Measurements from ENCODE around the gene DNLZ. TPM values are rescaled to one million over a fixed set of nuclear protein-coding genes. Genes with fewer than 3 reads are reported as not detected.
A peak's percentile ranks its signal among the peaks of the same experiment; 100 is the strongest.

DNLZ gene
- total and polyA plus RNA-seq, 9 of the 15 experiments (the other 6 are each of a cell fraction or from before 2014, with no cell fraction given), result 0.17 to 44.6 (median 3.4) TPM

- TF ChIP-seq NR2C1 (IDR thresholded peaks at IDR 0.05) (peak; percentile 36; the same call in 1 of the 2 replicates), NR2C1 (tag; IDR thresholded peaks at IDR 0.05) (peak; percentile 38; the same call in 1 of the 2 replicates), CBX1 (IDR thresholded peaks at IDR 0.05; ENCODE audit: low read depth) (peak; percentile 24; the same call in 1 of the 2 replicates), POLR2AphosphoS5 (IDR thresholded peaks at IDR 0.05; ENCODE audit: control insufficient read depth, insufficient read depth, low read depth, low read length) (0 out of 2 replicates have a peak, but pooled peaks have one; percentile 15), GABPA (tag; conservative IDR thresholded peaks at IDR 0.05; ENCODE audit: low read depth) (peak; percentile 79), E2F8 (IDR thresholded peaks at IDR 0.05; ENCODE audit: low read depth, partially characterized antibody) (peak; percentile 51), POLR2G (IDR thresholded peaks at IDR 0.05; ENCODE audit: low read depth, low read length) (peak; percentile 93), ZNF764 (CRISPR knock-in tag; IDR thresholded peaks at IDR 0.05; ENCODE audit: low read depth) (no peak), ELF1 (tag; IDR thresholded peaks at IDR 0.05) (peak; percentile 83), ERF (CRISPR knock-in tag; IDR thresholded peaks at IDR 0.05) (peak; percentile 55; the same call in 1 of the 2 replicates), SIN3A (IDR thresholded peaks at IDR 0.05; ENCODE audit: borderline replicate concordance in 2 of 2, control insufficient read depth in 1 of 2, low read depth in 2 of 2, low read length in 2 of 2) (peak; percentile 5 to 73; a peak in 1 of 4 replicates), KLF1 (tag; IDR thresholded peaks at IDR 0.05) (no peak), GABPB2 (CRISPR knock-in tag; conservative IDR thresholded peaks at IDR 0.05) (no peak), ZNF134 (CRISPR knock-in tag; conservative IDR thresholded peaks at IDR 0.05) (no peak), HNRNPLL (IDR thresholded peaks at IDR 0.05; ENCODE audit: low read depth, low read length, poor library complexity, severe bottlenecking) (no peak), ZNF354B (CRISPR knock-in tag; IDR thresholded peaks at IDR 0.05) (no peak)
- TF ChIP-seq, protein P1, sequence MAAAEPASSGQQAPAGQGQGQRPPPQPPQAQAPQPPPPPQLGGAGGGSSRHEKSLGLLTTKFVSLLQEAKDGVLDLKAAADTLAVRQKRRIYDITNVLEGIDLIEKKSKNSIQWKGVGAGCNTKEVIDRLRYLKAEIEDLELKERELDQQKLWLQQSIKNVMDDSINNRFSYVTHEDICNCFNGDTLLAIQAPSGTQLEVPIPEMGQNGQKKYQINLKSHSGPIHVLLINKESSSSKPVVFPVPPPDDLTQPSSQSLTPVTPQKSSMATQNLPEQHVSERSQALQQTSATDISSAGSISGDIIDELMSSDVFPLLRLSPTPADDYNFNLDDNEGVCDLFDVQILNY (CRISPR knock-in tag; IDR thresholded peaks at IDR 0.05), result no peak
- TF ChIP-seq, protein P2, sequence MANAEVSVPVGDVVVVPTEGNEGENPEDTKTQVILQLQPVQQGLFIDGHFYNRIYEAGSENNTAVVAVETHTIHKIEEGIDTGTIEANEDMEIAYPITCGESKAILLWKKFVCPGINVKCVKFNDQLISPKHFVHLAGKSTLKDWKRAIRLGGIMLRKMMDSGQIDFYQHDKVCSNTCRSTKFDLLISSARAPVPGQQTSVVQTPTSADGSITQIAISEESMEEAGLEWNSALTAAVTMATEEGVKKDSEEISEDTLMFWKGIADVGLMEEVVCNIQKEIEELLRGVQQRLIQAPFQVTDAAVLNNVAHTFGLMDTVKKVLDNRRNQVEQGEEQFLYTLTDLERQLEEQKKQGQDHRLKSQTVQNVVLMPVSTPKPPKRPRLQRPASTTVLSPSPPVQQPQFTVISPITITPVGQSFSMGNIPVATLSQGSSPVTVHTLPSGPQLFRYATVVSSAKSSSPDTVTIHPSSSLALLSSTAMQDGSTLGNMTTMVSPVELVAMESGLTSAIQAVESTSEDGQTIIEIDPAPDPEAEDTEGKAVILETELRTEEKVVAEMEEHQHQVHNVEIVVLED (CRISPR knock-in tag; IDR thresholded peaks at IDR 0.05), result 0 out of 2 replicates have a peak, but pooled peaks have one; percentile 30
Measured at GRCh38 chr9:136373300-136374182, 10.0 kb upstream of the DNLZ start, which contains the start of gene CARD9 (continued).

All from K562 (cell line).